ENCODE data around the gene LIPE.
A peak's percentile ranks its signal among the peaks of the same experiment; 100 is the strongest.

LIPE gene

DNA sequence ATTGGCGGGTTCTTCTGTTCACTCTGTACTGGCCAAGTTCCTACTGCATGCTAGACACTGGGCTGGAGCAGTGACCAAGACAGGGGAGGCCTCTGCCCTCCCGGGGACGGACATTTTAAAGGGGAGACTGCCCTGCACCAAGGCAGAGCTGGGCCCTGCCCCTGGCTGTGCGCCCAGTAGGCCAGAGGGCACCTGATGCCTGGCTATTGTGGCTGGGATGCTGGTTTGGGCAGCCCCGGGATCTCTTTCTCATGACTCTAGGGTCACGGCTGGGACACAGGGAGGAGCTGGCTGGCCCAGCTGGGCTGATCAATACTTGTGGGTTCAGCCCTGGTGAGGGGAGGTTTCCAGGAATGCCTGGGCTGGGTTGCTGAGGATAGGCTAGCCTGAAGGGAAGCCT lies 17.7 kb downstream of the LIPE start:
- H3K27ac ChIP-seq: no peak overlapping the region
- no peak for TF ChIP-seq CTCF (conservative IDR thresholded peaks at IDR 0.05)
- TF ChIP-seq ZFX (IDR thresholded peaks at IDR 0.05): no peak

- TF ChIP-seq CTCF (conservative IDR thresholded peaks at IDR 0.05): no peak
- TF ChIP-seq ZFX (IDR thresholded peaks at IDR 0.05): no peak
- H3K27ac ChIP-seq: no peak overlapping the region
These were observed 19.4 kb downstream of the LIPE start for GRCh38 chr19:42407816-42408175.

GRCh38 chr19:42407085-42407815 lies 19.9 kb downstream of the LIPE start:
- TF ChIP-seq CTCF (conservative IDR thresholded peaks at IDR 0.05) (no peak), ZFX (IDR thresholded peaks at IDR 0.05) (no peak)
- H3K27ac ChIP-seq: no peak overlapping the region

DNA sequence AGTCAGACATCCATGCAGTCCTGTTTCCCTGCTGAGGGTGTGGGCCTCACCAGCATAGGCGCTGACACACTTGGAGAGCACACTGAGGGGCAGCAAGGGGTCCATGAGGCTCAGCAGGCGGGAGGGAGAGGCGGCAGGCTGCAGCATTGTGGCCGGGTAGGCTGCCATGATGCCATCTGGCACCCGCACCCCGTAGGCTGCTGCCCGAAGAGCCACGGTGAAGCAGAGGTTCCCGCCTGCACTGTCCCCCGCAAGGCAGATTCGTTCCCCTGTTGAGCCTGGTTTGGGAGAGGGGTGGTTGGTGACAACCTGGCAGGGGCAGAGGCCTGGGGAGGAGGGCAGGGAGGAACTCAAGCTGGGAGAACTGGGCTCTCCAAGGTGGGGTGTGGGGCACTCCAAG lies 21.1 kb downstream of the LIPE start:
- no peak overlapping the region for H3K27ac ChIP-seq
- TF ChIP-seq CTCF (conservative IDR thresholded peaks at IDR 0.05): no peak
- TF ChIP-seq ZFX (IDR thresholded peaks at IDR 0.05): no peak

DNA sequence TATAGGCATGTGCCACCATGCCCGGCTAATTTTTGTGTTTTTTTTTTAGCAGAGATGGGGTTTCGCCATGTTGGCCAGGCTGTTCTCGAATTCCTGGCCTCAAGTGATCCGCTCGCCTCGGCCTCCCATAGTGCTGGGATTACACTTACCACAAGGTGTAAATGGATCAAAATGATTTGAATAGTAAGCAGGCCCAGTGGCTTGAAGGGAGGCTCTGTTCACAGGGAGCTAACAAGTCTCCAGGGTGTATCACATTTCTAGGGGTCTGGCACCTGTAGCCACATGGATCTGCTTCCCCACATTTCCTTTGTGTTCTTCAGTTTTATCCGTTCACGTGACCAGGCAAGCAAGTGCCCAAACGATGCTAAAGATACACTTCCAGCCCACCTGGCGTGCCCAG lies 23.6 kb downstream of the LIPE start:
- H3K27ac ChIP-seq: no peak overlapping the region
- TF ChIP-seq CTCF (conservative IDR thresholded peaks at IDR 0.05): no peak

DNA sequence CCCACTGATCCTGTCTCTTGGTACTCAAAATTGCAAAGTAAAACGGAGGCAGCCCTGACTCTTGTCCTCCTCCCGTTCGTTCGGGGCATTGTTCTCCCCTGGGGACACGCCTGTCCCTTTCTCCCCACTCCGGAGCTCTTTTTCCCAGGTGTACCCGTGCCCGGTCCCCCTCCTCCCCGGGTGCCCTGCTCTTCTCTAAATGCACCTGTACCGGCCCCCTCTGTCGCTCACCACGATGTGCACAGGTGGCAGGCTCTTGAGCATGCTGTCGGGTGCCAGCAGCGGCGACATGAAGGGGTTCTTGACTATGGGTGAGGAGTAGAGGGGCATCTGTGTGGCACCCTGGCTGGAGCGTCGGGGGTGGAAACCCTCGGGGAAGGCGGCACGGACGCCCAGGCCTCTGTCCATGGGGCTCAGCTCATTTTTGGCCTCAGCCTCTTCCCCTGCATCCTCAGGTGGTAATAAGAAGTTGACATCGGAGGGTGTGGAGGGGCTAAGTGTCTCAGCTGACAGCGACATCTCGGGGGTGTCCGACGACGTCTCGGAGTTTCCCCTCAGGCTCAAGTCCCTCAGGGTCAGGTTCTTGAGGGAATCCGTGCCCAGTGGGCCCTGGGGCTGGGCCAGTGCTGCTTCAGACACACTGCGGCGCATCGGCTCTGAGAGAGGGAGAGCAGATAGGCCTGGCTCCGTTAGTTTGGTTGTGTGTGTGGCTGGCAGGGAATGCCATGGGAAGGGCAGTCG lies 24.6 kb downstream of the LIPE start:
- TF ChIP-seq ZFX (IDR thresholded peaks at IDR 0.05) (no peak), CTCF (conservative IDR thresholded peaks at IDR 0.05) (no peak)
- H3K27ac ChIP-seq: peak overlapping the region; percentile 58

All from C4-2B (cell line).